HL-60 (cell line): ENCODE measurements around the gene SPA17.

Experiments
- CTCF ChIP-seq: IDR thresholded peaks from one replicate; pipeline ENCODE4 v1.5.1; 2011; ENCODE audit warnings: low read length, control low read depth, inconsistent platforms; ENCODE audit not compliant: insufficient read depth
- GABPA ChIP-seq: IDR thresholded peaks from 2 replicates; pipeline ENCODE4 v1.6.1; 2012; ENCODE audit warnings: low read depth
- POLR2AphosphoS5 ChIP-seq: IDR thresholded peaks from 2 replicates; pipeline ENCODE4 v1.6.1; 2012; ENCODE audit warnings: low read depth
- REST ChIP-seq: IDR thresholded peaks from 2 replicates; pipeline ENCODE4 v1.6.1; 2012; ENCODE audit warnings: low read depth; ENCODE audit not compliant: insufficient replicate concordance
- SPI1 ChIP-seq: IDR thresholded peaks from 2 replicates; pipeline ENCODE4 v1.6.1; 2012; ENCODE audit warnings: low read depth, mild to moderate bottlenecking, borderline replicate concordance

GRCh38 chr11:124640666-124641065, 33.0 kb upstream of the SPA17 start:
- TF ChIP-seq CTCF (no peak), POLR2AphosphoS5 (no peak), GABPA (no peak), REST (no peak), SPI1 (no peak)
